ENCODE data around the gene DAG1.

DNA sequence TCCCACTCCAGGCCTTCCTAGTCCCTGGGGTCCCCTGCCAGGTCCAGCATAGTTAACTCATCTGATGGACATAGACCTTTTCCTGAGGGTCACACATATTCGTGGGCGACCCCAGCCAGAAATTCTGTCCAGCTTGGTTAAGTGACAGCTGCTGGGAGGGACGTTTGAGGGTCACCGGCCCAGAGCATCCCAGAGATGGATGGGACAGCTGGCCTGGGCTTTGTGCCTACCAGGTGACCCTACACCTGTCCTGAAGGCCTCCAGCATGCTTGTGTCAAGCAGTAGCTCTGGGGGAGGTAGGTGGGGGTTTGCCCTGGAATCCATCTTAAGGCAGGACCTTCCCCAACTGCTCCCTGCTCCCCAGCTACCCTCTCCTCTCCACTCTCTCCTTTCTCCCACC, 9.1 kb upstream of the DAG1 start:
- TF ChIP-seq, protein P1, sequence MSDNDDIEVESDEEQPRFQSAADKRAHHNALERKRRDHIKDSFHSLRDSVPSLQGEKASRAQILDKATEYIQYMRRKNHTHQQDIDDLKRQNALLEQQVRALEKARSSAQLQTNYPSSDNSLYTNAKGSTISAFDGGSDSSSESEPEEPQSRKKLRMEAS (IDR thresholded peaks at IDR 0.05; ENCODE audit: low read depth, low read length), result no peak
- no peak for TF ChIP-seq EZH2 (IDR thresholded peaks at IDR 0.05; ENCODE audit: borderline replicate concordance, control insufficient read depth, low read depth, low read length)

Data from GM12878 (cell line).